Central memory CD4-positive, alpha-beta T cell (primary cell): ENCODE results near the gene CRYBG3.
"Not testable (repeated sequence)": the region's sequence is repeated elsewhere in the genome, so short reads cannot be mapped to it uniquely, and the experiment has no call there.

Source experiments
- DNase-seq: peaks from one replicate; pipeline ENCODE4 v3.0.0; 2022
- total RNA-seq, 3 experiments: gene quantifications; one replicate each; lab custom pipeline; 2026; lab: John Stamatoyannopoulos, UW

Gene CRYBG3
- 20.4 to 56.6 (median 30.9) reads per million in 3 experiments for total RNA-seq

GRCh38 chr3:97821774-97822358, at the start of gene CRYBG3:
Gene CRYBG3, plus strand, starts transcription at chr3:97822011. Its CDS starts 196 bp downstream, at chr3:97822207.
- peak; percentile 83 for DNase-seq

DNA sequence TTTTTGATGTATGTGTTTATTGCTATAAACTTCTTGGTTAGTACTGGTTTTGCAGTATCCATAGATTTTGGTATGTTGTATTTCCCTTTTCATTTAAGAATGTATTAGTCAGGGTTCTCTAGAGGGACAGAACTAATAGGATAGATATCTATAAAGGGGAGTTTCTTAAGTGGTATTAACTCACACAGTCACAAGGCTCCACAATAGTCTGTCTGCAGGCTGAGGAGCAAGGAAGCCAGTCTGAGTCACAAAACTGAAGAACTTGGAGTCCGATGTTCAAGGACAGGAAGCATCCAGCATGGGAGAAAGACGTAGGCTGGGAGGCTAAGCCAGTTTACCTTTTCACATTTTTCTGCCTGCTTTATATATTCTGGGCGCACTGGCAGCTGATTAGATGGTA, 48.9 kb upstream of the CRYBG3 start:
- DNase-seq = no peak

DNA sequence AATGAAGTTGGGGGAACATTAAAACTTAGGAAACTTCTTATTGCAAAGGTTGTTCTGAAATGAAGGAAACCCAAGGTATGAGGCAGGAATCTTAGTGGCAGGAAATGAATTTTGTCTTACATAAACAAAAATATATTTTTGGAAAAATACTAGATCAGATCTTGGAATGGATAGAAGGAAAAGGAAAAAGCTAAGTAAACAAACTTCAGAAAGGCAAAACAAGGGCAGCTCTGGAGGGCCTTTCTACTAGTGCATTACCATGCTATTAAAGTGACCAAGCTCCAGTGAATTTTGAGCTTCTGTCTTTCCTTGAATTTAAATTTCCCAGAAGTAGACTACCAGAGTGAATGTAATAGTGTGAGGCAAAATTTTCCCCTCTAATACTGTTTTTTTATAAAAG, 43.7 kb upstream of the CRYBG3 start:
- no peak for DNase-seq

DNA sequence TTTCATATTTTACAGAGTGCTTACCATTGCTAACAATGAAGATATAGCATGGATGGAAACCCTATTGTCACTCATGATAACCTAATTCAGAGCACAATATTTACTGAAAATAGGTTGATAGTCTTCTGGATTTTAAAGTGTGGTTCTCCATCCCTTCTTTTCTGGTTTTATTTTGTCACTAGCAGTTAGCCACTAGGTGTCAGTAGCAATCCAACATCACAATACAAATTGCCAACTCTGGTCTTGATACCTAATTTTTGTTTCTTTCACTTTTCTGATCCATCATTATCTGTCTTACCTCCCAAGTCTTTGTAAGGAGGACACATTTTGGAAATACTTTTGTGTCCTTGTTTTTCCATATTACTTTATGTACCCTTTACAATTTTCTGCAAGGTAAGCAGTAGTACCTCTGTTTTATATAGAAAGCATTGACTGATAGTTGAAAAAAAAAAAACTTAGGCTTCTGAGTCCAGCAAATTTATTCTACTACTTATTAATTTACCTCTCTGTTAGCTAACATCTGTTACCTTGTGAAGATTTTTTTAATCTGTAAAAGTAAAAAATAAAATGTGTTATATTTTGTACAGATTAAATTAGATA, 28.3 kb upstream of the CRYBG3 start:
- peak; percentile 56 for DNase-seq

GRCh38 chr3:97795951-97796350, 25.9 kb upstream of the CRYBG3 start:
- DNase-seq = no peak

- no peak for DNase-seq
Measured at GRCh38 chr3:97804471-97804870, 17.3 kb upstream of the CRYBG3 start.

DNA sequence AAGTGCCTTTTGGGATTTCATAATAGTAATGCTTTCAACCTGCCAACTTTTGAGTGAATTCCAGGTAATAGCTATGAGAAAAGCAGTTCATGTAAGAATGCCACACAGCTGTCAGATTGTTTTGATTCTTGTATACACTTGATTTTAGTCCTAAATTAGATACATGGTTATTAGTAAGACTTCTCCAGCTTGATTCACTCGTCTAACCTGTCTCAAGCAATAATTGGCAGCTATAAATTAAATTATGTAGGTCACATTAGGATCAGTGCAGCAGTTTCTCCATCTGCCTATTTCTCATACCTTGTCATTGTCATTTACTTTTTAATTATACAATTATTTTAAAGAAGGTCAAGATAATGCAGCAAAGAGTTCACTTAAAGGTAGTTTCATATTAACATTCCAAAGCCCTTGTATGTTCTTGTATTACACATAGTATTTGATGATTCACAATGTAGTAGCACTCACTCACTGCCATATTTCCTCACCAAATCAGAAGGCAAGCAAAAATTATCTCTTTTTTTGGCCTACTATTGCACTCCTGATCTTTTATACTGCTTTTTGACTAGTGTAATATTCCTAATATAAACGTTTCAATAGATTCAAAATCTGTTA, 10.9 kb upstream of the CRYBG3 start:
- no peak for DNase-seq

GRCh38 chr3:97815149-97815917, 6.5 kb upstream of the CRYBG3 start:
- DNase-seq = peak; percentile 33

DNA sequence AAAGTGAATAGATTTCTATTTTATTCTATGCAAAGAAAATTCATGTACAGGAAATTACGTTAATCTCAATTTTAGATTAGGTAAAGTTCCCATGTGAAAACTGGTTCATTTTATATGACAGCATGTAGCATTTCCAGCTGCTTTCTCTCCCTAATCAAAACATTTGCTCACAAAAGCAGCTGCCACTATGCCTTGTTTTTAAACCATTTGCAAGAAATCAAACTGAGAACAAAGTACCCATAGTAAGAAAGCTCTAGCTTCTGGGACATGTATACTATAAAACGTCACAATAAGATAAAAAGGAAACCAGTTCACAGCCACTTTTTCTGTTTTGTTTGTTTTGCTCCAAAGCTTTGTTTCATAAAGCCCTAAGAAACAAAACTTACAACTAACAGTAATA, 5.0 kb upstream of the CRYBG3 start:
- no peak for DNase-seq

DNA sequence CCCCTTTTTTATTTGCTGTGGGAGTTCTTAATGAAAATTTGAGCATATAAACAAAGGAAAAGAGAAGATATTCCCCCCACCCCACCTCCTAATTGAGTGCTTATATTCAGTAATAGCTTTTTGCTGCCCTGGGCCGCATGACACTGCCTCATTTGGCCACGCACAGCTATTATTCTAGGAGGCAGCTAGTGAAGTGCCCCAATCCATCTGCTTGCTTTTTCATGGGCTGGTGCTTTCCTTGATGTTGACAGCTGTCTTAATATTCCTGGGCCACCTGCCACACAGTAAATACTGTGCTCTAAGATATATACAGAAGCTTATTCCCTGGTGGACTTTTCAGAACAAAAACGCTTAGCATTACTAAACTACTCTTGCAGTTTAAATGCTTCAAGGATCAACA, 3.8 kb upstream of the CRYBG3 start:
- DNase-seq = no peak

- DNase-seq = peak; percentile 3
Measured at GRCh38 chr3:97820780-97821179, 1.0 kb upstream of the CRYBG3 start.

GRCh38 chr3:97821287-97821773, 481 bp upstream of the CRYBG3 start:
- no peak for DNase-seq

- peak; percentile 7 for DNase-seq
Measured at GRCh38 chr3:97822359-97822775, 556 bp downstream of the CRYBG3 start.

- no peak for DNase-seq
Measured at GRCh38 chr3:97823046-97824004, 1.5 kb downstream of the CRYBG3 start.

DNA sequence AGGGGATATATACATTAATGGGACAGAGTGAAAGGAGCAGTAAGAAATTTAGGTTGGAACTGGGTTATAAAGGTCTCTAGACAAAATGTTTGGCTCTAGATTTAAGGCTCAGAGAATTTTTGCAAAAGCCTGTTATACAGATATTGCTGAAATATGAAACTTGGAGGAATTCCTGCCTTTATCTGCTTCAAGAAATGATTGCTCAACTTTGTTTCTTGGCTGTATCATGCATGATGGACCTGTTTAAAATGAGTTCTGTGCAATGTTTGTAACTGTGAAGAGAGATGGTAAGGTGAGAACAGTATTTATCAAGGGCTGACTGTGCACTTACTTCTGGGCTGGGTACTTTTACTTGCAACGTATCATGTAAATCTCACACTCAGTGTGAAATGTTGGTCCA, 3.3 kb downstream of the CRYBG3 start:
- no peak for DNase-seq

DNA sequence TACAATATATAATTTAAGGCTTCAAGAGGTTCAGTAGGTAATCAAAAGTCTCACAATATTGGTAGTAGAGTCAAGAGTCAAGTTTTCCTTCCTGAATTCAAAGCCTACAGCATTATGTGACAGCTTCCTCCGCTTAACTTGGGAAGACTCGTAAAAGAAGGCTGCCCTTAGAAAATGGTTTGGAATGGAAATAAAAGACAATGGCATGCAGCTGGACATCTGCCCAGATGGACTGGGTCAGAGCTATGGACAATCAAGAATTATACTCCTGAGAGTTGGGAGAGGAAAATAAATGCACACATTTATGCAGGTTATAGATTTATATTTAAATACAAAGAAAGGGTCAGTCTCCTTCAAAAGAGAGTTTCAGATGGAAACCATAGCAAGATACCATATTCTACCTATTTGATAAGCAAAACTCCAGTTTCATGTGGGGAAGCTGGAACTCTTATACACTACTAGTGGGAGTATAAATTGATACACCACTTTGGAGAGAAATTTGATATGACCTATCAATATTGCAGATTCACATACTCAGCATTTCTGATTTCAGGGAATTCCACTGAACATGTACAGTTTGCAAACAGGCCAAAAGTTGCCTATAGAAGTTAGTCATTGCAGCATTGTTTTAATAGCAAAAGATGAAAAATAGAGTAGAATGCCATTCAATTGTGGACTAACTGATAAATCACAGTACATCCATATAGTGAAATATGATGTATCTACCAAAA, 6.1 kb downstream of the CRYBG3 start:
- no peak for DNase-seq

GRCh38 chr3:97829198-97829597, 7.4 kb downstream of the CRYBG3 start:
- DNase-seq = no peak

- no peak for DNase-seq
Measured at GRCh38 chr3:97830638-97831037, 8.8 kb downstream of the CRYBG3 start.

DNA sequence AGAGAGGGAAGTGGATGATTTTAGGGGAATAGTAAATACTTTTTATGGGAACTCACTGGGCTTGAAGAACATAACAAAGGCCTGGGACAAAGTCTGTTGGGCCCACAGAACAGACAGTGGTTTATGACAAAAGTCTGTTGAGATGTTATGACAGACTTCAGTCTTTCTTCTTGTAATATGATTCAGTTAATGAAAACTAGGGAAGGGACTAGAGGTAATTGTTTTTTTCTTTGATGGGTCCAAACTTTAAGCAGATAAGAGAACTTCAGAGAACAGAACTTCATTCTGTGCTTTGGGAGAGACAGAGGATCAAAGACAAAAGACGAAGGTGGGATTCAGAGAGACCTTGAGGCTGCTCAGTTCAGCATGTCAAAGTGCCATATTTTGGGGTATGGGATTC, 9.3 kb downstream of the CRYBG3 start:
- no peak for DNase-seq

GRCh38 chr3:97833184-97833583, 11.4 kb downstream of the CRYBG3 start:
- DNase-seq = not testable (repeated sequence)

- no peak for DNase-seq
Measured at GRCh38 chr3:97835761-97836160, 13.9 kb downstream of the CRYBG3 start.

GRCh38 chr3:97838393-97838792, 16.6 kb downstream of the CRYBG3 start:
- DNase-seq = no peak
